Measurements from ENCODE around the gene NCAM1.

DNA sequence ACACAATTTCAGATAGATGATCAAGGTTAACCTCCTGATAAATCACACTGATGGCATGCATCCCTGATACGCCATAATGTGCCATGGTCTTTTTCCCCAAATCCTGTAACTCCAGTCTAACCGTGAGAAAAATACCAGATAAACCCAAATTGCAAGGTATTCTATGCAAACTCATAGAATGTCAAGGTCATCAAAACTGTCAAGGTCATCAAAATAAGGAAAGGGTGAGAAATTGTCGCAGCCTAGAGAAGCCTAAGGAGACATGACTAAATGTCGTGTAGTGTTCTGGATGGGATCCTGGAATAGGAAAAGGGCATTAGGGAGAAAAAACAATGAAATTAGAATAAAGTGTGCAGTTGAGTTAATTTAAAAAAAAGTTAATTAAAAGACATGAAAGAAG, 357.9 kb downstream of the NCAM1 start:
- no peak for TF ChIP-seq POLR2A (IDR thresholded peaks at IDR 0.05)
- TF ChIP-seq, protein P1, sequence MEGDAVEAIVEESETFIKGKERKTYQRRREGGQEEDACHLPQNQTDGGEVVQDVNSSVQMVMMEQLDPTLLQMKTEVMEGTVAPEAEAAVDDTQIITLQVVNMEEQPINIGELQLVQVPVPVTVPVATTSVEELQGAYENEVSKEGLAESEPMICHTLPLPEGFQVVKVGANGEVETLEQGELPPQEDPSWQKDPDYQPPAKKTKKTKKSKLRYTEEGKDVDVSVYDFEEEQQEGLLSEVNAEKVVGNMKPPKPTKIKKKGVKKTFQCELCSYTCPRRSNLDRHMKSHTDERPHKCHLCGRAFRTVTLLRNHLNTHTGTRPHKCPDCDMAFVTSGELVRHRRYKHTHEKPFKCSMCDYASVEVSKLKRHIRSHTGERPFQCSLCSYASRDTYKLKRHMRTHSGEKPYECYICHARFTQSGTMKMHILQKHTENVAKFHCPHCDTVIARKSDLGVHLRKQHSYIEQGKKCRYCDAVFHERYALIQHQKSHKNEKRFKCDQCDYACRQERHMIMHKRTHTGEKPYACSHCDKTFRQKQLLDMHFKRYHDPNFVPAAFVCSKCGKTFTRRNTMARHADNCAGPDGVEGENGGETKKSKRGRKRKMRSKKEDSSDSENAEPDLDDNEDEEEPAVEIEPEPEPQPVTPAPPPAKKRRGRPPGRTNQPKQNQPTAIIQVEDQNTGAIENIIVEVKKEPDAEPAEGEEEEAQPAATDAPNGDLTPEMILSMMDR (IDR thresholded peaks at IDR 0.05 in 4 of 5, conservative IDR thresholded peaks at IDR 0.05 in 1 of 5): no peak

Data from gastrocnemius medialis (tissue), 4 donors.